IMR-90 (cell line): Measurements from ENCODE around the gene RNU2-1. TPM values are rescaled to one million over a fixed set of nuclear protein-coding genes. Genes with fewer than 3 reads are reported as not detected.
"Not testable (repeated sequence)": the region's sequence is repeated elsewhere in the genome, so short reads cannot be mapped to it uniquely, and the experiment has no call there.

Experiments used
- ATAC-seq: fragments of 200-7000 bp; cut with Tn5 transposase; 2 replicates; pipeline ENCODE4 v1.9.1; 2020; ENCODE audit warnings: low read depth, mild to moderate bottlenecking, moderate library complexity
- BruUV-seq: library from RNA; stranded (reverse); fragments of 400-500 nt; replicated peaks from 2 replicates; lab custom pipeline; 2021; lab: Mats Ljungman, UMichigan
- CTCF ChIA-PET: fragments of 300-600 bp; formaldehyde crosslinking; extraction: SDS; loops from one replicate; lab custom pipeline; 2021; ENCODE audit warnings: antibody characterized with exemption; lab: Yijun Ruan, JAX
- POLR2A ChIA-PET: fragments of 300-600 bp; sonication (Branson Sonifier 250); formaldehyde crosslinking; loops from one replicate; lab custom pipeline; 2022; ENCODE audit warnings: antibody characterized with exemption; ENCODE audit not compliant: unreplicated experiment; lab: Charles Lee
- DNase-seq: peaks from one replicate; pipeline ENCODE4 v3.0.0; 2013
- H2AFZ ChIP-seq: replicated peaks from 2 replicates; pipeline ENCODE3; 2013; ENCODE audit warnings: low read length, mild to moderate bottlenecking; ENCODE audit not compliant: poor library complexity
- H2AK5ac ChIP-seq: 2 replicates; pipeline ENCODE4 v1.6.1; 2013; ENCODE audit warnings: low read depth, low read length, inconsistent platforms
- H2AK9ac ChIP-seq: replicated peaks from 2 replicates; pipeline ENCODE3; 2013; ENCODE audit warnings: mild to moderate bottlenecking, low read depth, low read length, moderate library complexity; ENCODE audit not compliant: poor library complexity
- H2BK120ac ChIP-seq: 2 replicates; pipeline ENCODE4 v1.6.1; 2013; ENCODE audit warnings: low read depth, low read length, inconsistent platforms
- H2BK15ac ChIP-seq: 3 replicates; pipeline ENCODE4 v1.6.1; 2013; ENCODE audit warnings: low read depth, low read length, inconsistent platforms
- H2BK20ac ChIP-seq: 2 replicates; pipeline ENCODE4 v1.6.1; 2013; ENCODE audit warnings: low read depth, mild to moderate bottlenecking, inconsistent platforms, low read length, moderate library complexity
- H2BK5ac ChIP-seq: 2 replicates; pipeline ENCODE4 v1.6.1; 2013; ENCODE audit warnings: mild to moderate bottlenecking, low read depth, low read length, inconsistent platforms; ENCODE audit not compliant: poor library complexity, severe bottlenecking
- H3K14ac ChIP-seq: replicated peaks from 2 replicates; pipeline ENCODE4 v1.6.1; 2013; ENCODE audit warnings: low read depth, low read length, inconsistent platforms
- H3K18ac ChIP-seq: 2 replicates; pipeline ENCODE4 v1.6.1; 2013; ENCODE audit warnings: low read depth, low read length, control low read depth
- H3K23ac ChIP-seq: 2 replicates; pipeline ENCODE4 v1.6.1; 2013; ENCODE audit warnings: low read depth, low read length, inconsistent platforms
- H3K27ac ChIP-seq: 2 replicates; pipeline ENCODE4 v1.5.1; 2013; ENCODE audit warnings: mild to moderate bottlenecking, control low read depth, low read length; ENCODE audit not compliant: insufficient read depth
- H3K27me3 ChIP-seq: 2 replicates; pipeline ENCODE4 v1.6.1; 2013; ENCODE audit warnings: low read length; ENCODE audit not compliant: control insufficient read depth, insufficient read depth
- H3K36me3 ChIP-seq: 2 replicates; pipeline ENCODE4 v1.6.1; 2013; ENCODE audit warnings: low read length, mixed read lengths; ENCODE audit not compliant: control insufficient read depth, insufficient read depth
- H3K4ac ChIP-seq: 2 replicates; pipeline ENCODE4 v1.6.1; 2013; ENCODE audit warnings: low read depth, low read length, inconsistent platforms
- H3K4me1 ChIP-seq: 2 replicates; pipeline ENCODE4 v1.6.1; 2013; ENCODE audit warnings: low read length, mixed read lengths; ENCODE audit not compliant: control insufficient read depth, insufficient read depth
- H3K4me2 ChIP-seq: 2 replicates; pipeline ENCODE4 v1.6.1; 2013; ENCODE audit warnings: low read depth, mild to moderate bottlenecking, control low read depth, low read length, moderate library complexity
- H3K4me3 ChIP-seq: 2 replicates; pipeline ENCODE4 v1.5.1; 2013; ENCODE audit warnings: low read depth, mild to moderate bottlenecking, control low read depth, low read length, moderate library complexity; ENCODE audit not compliant: insufficient read depth
- H3K56ac ChIP-seq: 2 replicates; pipeline ENCODE4 v1.6.1; 2013; ENCODE audit warnings: low read length, inconsistent platforms; ENCODE audit not compliant: insufficient read depth; ENCODE audit errors: extremely low read depth
- H3K79me1 ChIP-seq, 2 experiments: 2 replicates each; pipeline ENCODE4 v1.6.1; 2013; ENCODE audit warnings: low read length in 2 of 2, inconsistent platforms in 1 of 2, low read depth in 1 of 2
- H3K9ac ChIP-seq: 2 replicates; pipeline ENCODE4 v1.6.1; 2013; ENCODE audit warnings: low read depth, low read length, control low read depth
- H3K9me1 ChIP-seq: 2 replicates; pipeline ENCODE4 v1.6.1; 2013; ENCODE audit warnings: low read length, inconsistent platforms; ENCODE audit not compliant: insufficient read depth
- H3K9me3 ChIP-seq: 2 replicates; pipeline ENCODE4 v1.6.1; 2013; ENCODE audit warnings: low read length; ENCODE audit not compliant: control insufficient read depth, insufficient read depth
- H4K20me1 ChIP-seq: 2 replicates; pipeline ENCODE4 v1.6.1; 2013; ENCODE audit warnings: low read length, inconsistent platforms; ENCODE audit not compliant: insufficient read depth
- H4K5ac ChIP-seq: 2 replicates; pipeline ENCODE4 v1.6.1; 2013; ENCODE audit warnings: mild to moderate bottlenecking, low read depth, low read length, control low read depth
- H4K8ac ChIP-seq, 2 experiments: 2 replicates each; pipeline ENCODE4 v1.6.1; 2013; ENCODE audit warnings: low read depth in 2 of 2, low read length in 2 of 2, control low read depth in 1 of 2, inconsistent platforms in 1 of 2
- H4K91ac ChIP-seq: 2 replicates; pipeline ENCODE4 v1.6.1; 2013; ENCODE audit warnings: low read depth, low read length, inconsistent platforms; ENCODE audit not compliant: insufficient read depth
- WGBS, 2 experiments: methylation state at CpG; one replicate each; pipeline versions ENCODE4 v1.1.5 to v1.1.7; 2013; ENCODE audit warnings: missing lambda C conversion rate in 2 of 2; ENCODE audit not compliant: insufficient read length in 1 of 2; ENCODE audit errors: extremely low coverage in 2 of 2; 5-methylcytosine and 5-hydroxymethylcytosine counted together
- dilution Hi-C: fragments of 300-500 bp; cut with HindIII; formaldehyde crosslinking; loops from one replicate; pipeline ENCODE4 v1.14.3; 2018; ENCODE audit warnings: low sequenced_read_pairs; ENCODE audit not compliant: unreplicated experiment
- in situ Hi-C: fragments of 300-500 bp; cut with MboI; formaldehyde crosslinking; loops from 3 replicates; pipeline ENCODE4 v1.14.3; 2019; ENCODE audit warnings: low sequenced_read_pairs, inconsistent platforms, mixed read lengths
- intact Hi-C: fragments of 100-400 bp; cut with micrococcal nuclease; formaldehyde crosslinking; loops from 2 replicates; pipeline ENCODE4 v1.10.0; 2022
- polyA plus RNA-seq, 3 experiments: library from polyadenylated mRNA; depleted of rRNA; stranded (reverse); fragments of >200 nt; gene quantifications; 2 replicates each; pipeline ENCODE4 v1.2.3, GENCODE V29; 2012; ENCODE audit warnings: low replicate concordance in 1 of 3
- total RNA-seq: library from RNA; depleted of rRNA; stranded (reverse); fragments of >200 nt; gene quantifications from 2 replicates; pipeline ENCODE4 v1.2.3, GENCODE V29; 2012

The RNU2-1 gene
- total and polyA plus RNA-seq, 2 of the 4 experiments (the other 2 are of a cell fraction) = not detected

GRCh38 chr17:43228020-43228782 is 5.6 kb downstream of the RNU2-1 start, which contains the start of gene CCDC200:
TSS of gene CCDC200 (minus strand) at chr17:43228623. CDS start at chr17:43228554, 69 bp downstream.
- H3K4me1 ChIP-seq, H3K4me3 ChIP-seq, H3K4ac ChIP-seq, ATAC-seq, POLR2A ChIA-PET, H3K27me3 ChIP-seq, intact Hi-C loops, H2AK5ac ChIP-seq, H2BK5ac ChIP-seq, CTCF ChIA-PET, H3K14ac ChIP-seq, H3K9me3 ChIP-seq, BruUV-seq, H2AFZ ChIP-seq, H3K4me2 ChIP-seq, H2BK15ac ChIP-seq, H3K56ac ChIP-seq, H4K5ac ChIP-seq, H4K8ac ChIP-seq, H4K91ac ChIP-seq, H4K20me1 ChIP-seq, H3K9me1 ChIP-seq, H2BK20ac ChIP-seq, H3K18ac ChIP-seq, H3K27ac ChIP-seq, H2AK9ac ChIP-seq, H3K9ac ChIP-seq, DNase-seq, H3K23ac ChIP-seq, dilution Hi-C loops, in situ Hi-C loops, H2BK120ac ChIP-seq: not testable (repeated sequence)
- H3K79me1 ChIP-seq = peaks cover 0 to 11% of the 10 kb centered on the region in 2 experiments; a peak in 1 of 4 replicates
- no CpG with 5 or more reads among the region's 7 CpGs for WGBS, 2 experiments
- peaks cover 15% of the 10 kb centered on the region for H3K36me3 ChIP-seq
